ENCODE data around the gene AOPEP.

The AOPEP gene

GRCh38 chr9:94736759-94737158 is 10.3 kb downstream of the AOPEP start:
- Histone ChIP-seq H3K36me3 (ENCODE audit: control insufficient read depth in 1 of 2, insufficient read depth in 2 of 2, low read length in 2 of 2) (no peaks in the 10 kb centered on the region), H3K9ac (ENCODE audit: low read depth in 1 of 2, low read length in 2 of 2) (no peak overlapping the region), H3K4me1 (ENCODE audit: control insufficient read depth in 1 of 2, insufficient read depth in 2 of 2, low read length in 2 of 2) (peaks cover 0 to 3% of the 10 kb centered on the region in 2 donors), H3K27ac (ENCODE audit: low read depth, low read length) (no peak overlapping the region), H3K27me3 (ENCODE audit: control insufficient read depth in 1 of 2, insufficient read depth in 2 of 2, low read length in 2 of 2) (no peaks in the 10 kb centered on the region), H3K9me3 (ENCODE audit: control insufficient read depth in 1 of 2, low read length in 2 of 2) (no peaks in the 10 kb centered on the region), H3K4me3 (ENCODE audit: low read depth in 1 of 2, low read length in 2 of 2) (no peak overlapping the region)

- H3K9me3 ChIP-seq (ENCODE audit: control insufficient read depth in 1 of 2, low read length in 2 of 2) = no peaks in the 10 kb centered on the region
- H3K36me3 ChIP-seq (ENCODE audit: control insufficient read depth in 1 of 2, insufficient read depth in 2 of 2, low read length in 2 of 2) = no peaks in the 10 kb centered on the region
- H3K4me1 ChIP-seq (ENCODE audit: control insufficient read depth in 1 of 2, insufficient read depth in 2 of 2, low read length in 2 of 2) = peaks cover 3 to 8% of the 10 kb centered on the region in 2 donors
- no peak overlapping the region for H3K4me3 ChIP-seq (ENCODE audit: low read depth in 1 of 2, low read length in 2 of 2)
- no peaks in the 10 kb centered on the region for H3K27me3 ChIP-seq (ENCODE audit: control insufficient read depth in 1 of 2, insufficient read depth in 2 of 2, low read length in 2 of 2)
- H3K9ac ChIP-seq (ENCODE audit: low read depth in 1 of 2, low read length in 2 of 2) = no peak overlapping the region
- no peak overlapping the region for H3K27ac ChIP-seq (ENCODE audit: low read depth, low read length)
These were observed 13.8 kb downstream of the AOPEP start for GRCh38 chr9:94740145-94740840.

- H3K27ac ChIP-seq (ENCODE audit: low read depth, low read length) = no peak overlapping the region
- no peak overlapping the region for H3K9ac ChIP-seq (ENCODE audit: low read depth in 1 of 2, low read length in 2 of 2)
- H3K36me3 ChIP-seq (ENCODE audit: control insufficient read depth in 1 of 2, insufficient read depth in 2 of 2, low read length in 2 of 2) = no peaks in the 10 kb centered on the region
- peaks cover 3 to 8% of the 10 kb centered on the region in 2 donors for H3K4me1 ChIP-seq (ENCODE audit: control insufficient read depth in 1 of 2, insufficient read depth in 2 of 2, low read length in 2 of 2)
- no peaks in the 10 kb centered on the region for H3K9me3 ChIP-seq (ENCODE audit: control insufficient read depth in 1 of 2, low read length in 2 of 2)
- H3K27me3 ChIP-seq (ENCODE audit: control insufficient read depth in 1 of 2, insufficient read depth in 2 of 2, low read length in 2 of 2) = no peaks in the 10 kb centered on the region
- H3K4me3 ChIP-seq (ENCODE audit: low read depth in 1 of 2, low read length in 2 of 2) = no peak overlapping the region
These were observed 15.4 kb downstream of the AOPEP start for GRCh38 chr9:94741866-94742265.

- H3K9ac ChIP-seq (ENCODE audit: low read depth in 1 of 2, low read length in 2 of 2) = no peak overlapping the region
- H3K27me3 ChIP-seq (ENCODE audit: control insufficient read depth in 1 of 2, insufficient read depth in 2 of 2, low read length in 2 of 2) = no peaks in the 10 kb centered on the region
- peaks cover 3 to 8% of the 10 kb centered on the region in 2 donors for H3K4me1 ChIP-seq (ENCODE audit: control insufficient read depth in 1 of 2, insufficient read depth in 2 of 2, low read length in 2 of 2)
- H3K36me3 ChIP-seq (ENCODE audit: control insufficient read depth in 1 of 2, insufficient read depth in 2 of 2, low read length in 2 of 2) = no peaks in the 10 kb centered on the region
- H3K4me3 ChIP-seq (ENCODE audit: low read depth in 1 of 2, low read length in 2 of 2) = no peak overlapping the region
- H3K27ac ChIP-seq (ENCODE audit: low read depth, low read length) = no peak overlapping the region
- no peaks in the 10 kb centered on the region for H3K9me3 ChIP-seq (ENCODE audit: control insufficient read depth in 1 of 2, low read length in 2 of 2)
These were observed 16.8 kb downstream of the AOPEP start for GRCh38 chr9:94743035-94743954.

- Histone ChIP-seq H3K27me3 (ENCODE audit: control insufficient read depth in 1 of 2, insufficient read depth in 2 of 2, low read length in 2 of 2) (no peaks in the 10 kb centered on the region), H3K4me1 (ENCODE audit: control insufficient read depth in 1 of 2, insufficient read depth in 2 of 2, low read length in 2 of 2) (peaks cover 0 to 8% of the 10 kb centered on the region in 2 donors), H3K36me3 (ENCODE audit: control insufficient read depth in 1 of 2, insufficient read depth in 2 of 2, low read length in 2 of 2) (no peaks in the 10 kb centered on the region), H3K9ac (ENCODE audit: low read depth in 1 of 2, low read length in 2 of 2) (no peak overlapping the region), H3K4me3 (ENCODE audit: low read depth in 1 of 2, low read length in 2 of 2) (no peak overlapping the region), H3K27ac (ENCODE audit: low read depth, low read length) (no peak overlapping the region), H3K9me3 (ENCODE audit: control insufficient read depth in 1 of 2, low read length in 2 of 2) (peaks cover 5 to 11% of the 10 kb centered on the region in 2 donors)
These were observed 19.5 kb downstream of the AOPEP start for GRCh38 chr9:94745806-94746540.

GRCh38 chr9:94746541-94747370 is 20.3 kb downstream of the AOPEP start:
- no peak overlapping the region for H3K27ac ChIP-seq (ENCODE audit: low read depth, low read length)
- no peak overlapping the region for H3K4me3 ChIP-seq (ENCODE audit: low read depth in 1 of 2, low read length in 2 of 2)
- H3K4me1 ChIP-seq (ENCODE audit: control insufficient read depth in 1 of 2, insufficient read depth in 2 of 2, low read length in 2 of 2) = peaks cover 0 to 8% of the 10 kb centered on the region in 2 donors
- no peak overlapping the region for H3K9ac ChIP-seq (ENCODE audit: low read depth in 1 of 2, low read length in 2 of 2)
- H3K27me3 ChIP-seq (ENCODE audit: control insufficient read depth in 1 of 2, insufficient read depth in 2 of 2, low read length in 2 of 2) = no peaks in the 10 kb centered on the region
- H3K36me3 ChIP-seq (ENCODE audit: control insufficient read depth in 1 of 2, insufficient read depth in 2 of 2, low read length in 2 of 2) = no peaks in the 10 kb centered on the region
- peaks cover 5 to 11% of the 10 kb centered on the region in 2 donors for H3K9me3 ChIP-seq (ENCODE audit: control insufficient read depth in 1 of 2, low read length in 2 of 2)

GRCh38 chr9:94754976-94755475 is 28.5 kb downstream of the AOPEP start:
- Histone ChIP-seq H3K4me1 (ENCODE audit: control insufficient read depth in 1 of 2, insufficient read depth in 2 of 2, low read length in 2 of 2) (no peaks in the 10 kb centered on the region), H3K27me3 (ENCODE audit: control insufficient read depth in 1 of 2, insufficient read depth in 2 of 2, low read length in 2 of 2) (no peaks in the 10 kb centered on the region), H3K4me3 (ENCODE audit: low read depth in 1 of 2, low read length in 2 of 2) (no peak overlapping the region), H3K9me3 (ENCODE audit: control insufficient read depth in 1 of 2, low read length in 2 of 2) (peaks cover 0 to under 1% of the 10 kb centered on the region in 2 donors), H3K36me3 (ENCODE audit: control insufficient read depth in 1 of 2, insufficient read depth in 2 of 2, low read length in 2 of 2) (peaks cover 0 to under 1% of the 10 kb centered on the region in 2 donors), H3K9ac (ENCODE audit: low read depth in 1 of 2, low read length in 2 of 2) (no peak overlapping the region), H3K27ac (ENCODE audit: low read depth, low read length) (no peak overlapping the region)

GRCh38 chr9:94757158-94757557 is 30.7 kb downstream of the AOPEP start:
- Histone ChIP-seq H3K27ac (ENCODE audit: low read depth, low read length) (no peak overlapping the region), H3K4me3 (ENCODE audit: low read depth in 1 of 2, low read length in 2 of 2) (no peak overlapping the region)

GRCh38 chr9:94758031-94758430 is 31.5 kb downstream of the AOPEP start:
- H3K27me3 ChIP-seq (ENCODE audit: control insufficient read depth in 1 of 2, insufficient read depth in 2 of 2, low read length in 2 of 2) = no peaks in the 10 kb centered on the region
- H3K36me3 ChIP-seq (ENCODE audit: control insufficient read depth in 1 of 2, insufficient read depth in 2 of 2, low read length in 2 of 2) = peaks cover 0 to 10% of the 10 kb centered on the region in 2 donors
- H3K9ac ChIP-seq (ENCODE audit: low read depth in 1 of 2, low read length in 2 of 2) = no peak overlapping the region
- no peaks in the 10 kb centered on the region for H3K4me1 ChIP-seq (ENCODE audit: control insufficient read depth in 1 of 2, insufficient read depth in 2 of 2, low read length in 2 of 2)
- no peak overlapping the region for H3K4me3 ChIP-seq (ENCODE audit: low read depth in 1 of 2, low read length in 2 of 2)
- no peak overlapping the region for H3K27ac ChIP-seq (ENCODE audit: low read depth, low read length)
- no peaks in the 10 kb centered on the region for H3K9me3 ChIP-seq (ENCODE audit: control insufficient read depth in 1 of 2, low read length in 2 of 2)

More at GRCh38 chr9:94757158-94757557, 30.7 kb downstream of the AOPEP start:
- no peaks in the 10 kb centered on the region for H3K27me3 ChIP-seq (ENCODE audit: control insufficient read depth in 1 of 2, insufficient read depth in 2 of 2, low read length in 2 of 2)
- H3K9ac ChIP-seq (ENCODE audit: low read depth in 1 of 2, low read length in 2 of 2) = no peak overlapping the region
- peaks cover 0 to 10% of the 10 kb centered on the region in 2 donors for H3K36me3 ChIP-seq (ENCODE audit: control insufficient read depth in 1 of 2, insufficient read depth in 2 of 2, low read length in 2 of 2)
- no peaks in the 10 kb centered on the region for H3K9me3 ChIP-seq (ENCODE audit: control insufficient read depth in 1 of 2, low read length in 2 of 2)
- H3K4me1 ChIP-seq (ENCODE audit: control insufficient read depth in 1 of 2, insufficient read depth in 2 of 2, low read length in 2 of 2) = no peaks in the 10 kb centered on the region
